ENCODE results near the gene TEAD1.
"Not testable (repeated sequence)": the region's sequence is repeated elsewhere in the genome, so short reads cannot be mapped to it uniquely, and the experiment has no call there.

Gene TEAD1

GRCh38 chr11:12754582-12755234, 80.5 kb downstream of the TEAD1 start:
- no peaks in the 10 kb centered on the region for H3K9me3 ChIP-seq
- TF ChIP-seq CTCF (IDR thresholded peaks at IDR 0.05; ENCODE audit: low read depth, low read length), result no peak
- no peaks in the 10 kb centered on the region for H3K36me3 ChIP-seq
- no peak overlapping the region for H3K4me3 ChIP-seq (ENCODE audit: low read depth, low read length)
- DNase-seq, result no peak
- no peaks in the 10 kb centered on the region for H3K27me3 ChIP-seq
- H3K4me1 ChIP-seq, result peaks cover 2% of the 10 kb centered on the region; the same call in 1 of the 2 replicates

GRCh38 chr11:12755510-12756453, 81.6 kb downstream of the TEAD1 start:
- no peak for TF ChIP-seq CTCF (IDR thresholded peaks at IDR 0.05; ENCODE audit: low read depth, low read length)
- H3K4me1 ChIP-seq, result peaks cover 2% of the 10 kb centered on the region; the same call in 1 of the 2 replicates
- no peak for DNase-seq
- no peaks in the 10 kb centered on the region for H3K36me3 ChIP-seq
- no peaks in the 10 kb centered on the region for H3K9me3 ChIP-seq
- H3K4me3 ChIP-seq (ENCODE audit: low read depth, low read length), result no peak overlapping the region
- no peaks in the 10 kb centered on the region for H3K27me3 ChIP-seq

- H3K4me3 ChIP-seq (ENCODE audit: low read depth, low read length), result no peak overlapping the region
- DNase-seq, result no peak
- H3K36me3 ChIP-seq, result no peaks in the 10 kb centered on the region
- H3K9me3 ChIP-seq, result no peaks in the 10 kb centered on the region
- no peak for TF ChIP-seq CTCF (IDR thresholded peaks at IDR 0.05; ENCODE audit: low read depth, low read length)
- H3K4me1 ChIP-seq, result peaks cover 2% of the 10 kb centered on the region; the same call in 1 of the 2 replicates
- no peaks in the 10 kb centered on the region for H3K27me3 ChIP-seq
These were observed 82.2 kb downstream of the TEAD1 start for GRCh38 chr11:12756454-12756806.

- Histone ChIP-seq H3K4me1 (peaks cover 7% of the 10 kb centered on the region), H3K9me3 (no peaks in the 10 kb centered on the region), H3K36me3 (no peaks in the 10 kb centered on the region), H3K27me3 (no peaks in the 10 kb centered on the region), H3K4me3 (ENCODE audit: low read depth, low read length) (no peak overlapping the region)
- no peak for DNase-seq
- no peak for TF ChIP-seq CTCF (IDR thresholded peaks at IDR 0.05; ENCODE audit: low read depth, low read length)
These were observed 82.6 kb downstream of the TEAD1 start for GRCh38 chr11:12756867-12757266.

- Histone ChIP-seq H3K36me3 (no peaks in the 10 kb centered on the region), H3K4me3 (ENCODE audit: low read depth, low read length) (no peak overlapping the region), H3K4me1 (peaks cover 9% of the 10 kb centered on the region), H3K9me3 (no peaks in the 10 kb centered on the region), H3K27me3 (no peaks in the 10 kb centered on the region)
- no peak for DNase-seq
- no peak for TF ChIP-seq CTCF (IDR thresholded peaks at IDR 0.05; ENCODE audit: low read depth, low read length)
These were observed 83.2 kb downstream of the TEAD1 start for GRCh38 chr11:12757416-12757815.

- not testable (repeated sequence) for H3K36me3 ChIP-seq; H3K9me3 ChIP-seq; H3K27me3 ChIP-seq; H3K4me3 ChIP-seq (ENCODE audit: low read depth, low read length); DNase-seq
- H3K4me1 ChIP-seq, result peaks cover 14% of the 10 kb centered on the region
These were observed 83.9 kb downstream of the TEAD1 start for GRCh38 chr11:12758117-12758516.

Measured in BE2C (cell line).